Endothelial cell of umbilical vein (primary cell): ENCODE measurements around the gene PHACTR1. TPM values are rescaled to one million over a fixed set of nuclear protein-coding genes. Genes with fewer than 3 reads are reported as not detected.

Experiments
- BruUV-seq: library from RNA; stranded (reverse); fragments of 400-500 nt; replicated peaks from 2 replicates; lab custom pipeline; 2021; lab: Mats Ljungman, UMichigan
- CTCF ChIA-PET: fragments of 300-600, 350-600 bp; sonication (Branson Sonifier 250); formaldehyde crosslinking; loops from one replicate; lab custom pipeline; 2021; ENCODE audit warnings: antibody characterized with exemption, inconsistent platforms; lab: Charles Lee
- POLR2A ChIA-PET: fragments of 300-600, 350-600 bp; sonication (Branson Sonifier 250); formaldehyde crosslinking; loops from one replicate; lab custom pipeline; 2021; ENCODE audit warnings: antibody characterized with exemption, inconsistent platforms; lab: Charles Lee
- DNase-seq: peaks from one replicate; pipeline ENCODE4 v3.0.0-alpha.2; 2011; ENCODE audit warnings: low read depth, low spot score
- FAIRE-seq: peaks from 2 replicates; lab custom pipeline; 2011; peaks lifted over from hg19 to GRCh38; lab: Jason Lieb, UNC
- H2AFZ ChIP-seq: 2 replicates; pipeline ENCODE4 v1.6.0; 2012; ENCODE audit warnings: low read depth, low read length, control low read depth, inconsistent platforms
- H3K27ac ChIP-seq: 2 replicates; pipeline ENCODE4 v1.5.1; 2011; ENCODE audit warnings: low read depth, mild to moderate bottlenecking, control low read depth, low read length, moderate library complexity; ENCODE audit not compliant: insufficient read depth
- H3K27me3 ChIP-seq, 2 experiments: 2 replicates each; pipeline versions ENCODE4 v1.6.0 to v1.6.1; 2011; ENCODE audit warnings: low read length in 2 of 2, mixed read lengths in 1 of 2; ENCODE audit not compliant: control insufficient read depth in 2 of 2, insufficient read depth in 2 of 2
- H3K36me3 ChIP-seq, 2 experiments: 2 replicates in 1 of 2; 3 replicates in 1 of 2; pipeline ENCODE4 v1.5.1; 2011; ENCODE audit warnings: low read length in 2 of 2, mild to moderate bottlenecking in 1 of 2, moderate library complexity in 1 of 2; ENCODE audit not compliant: control insufficient read depth in 2 of 2, insufficient read depth in 2 of 2; ENCODE audit errors: extremely low read depth in 1 of 2
- H3K4me1 ChIP-seq: 3 replicates; pipeline ENCODE4 v1.5.1; 2011; ENCODE audit warnings: mild to moderate bottlenecking, low read length; ENCODE audit not compliant: control insufficient read depth, insufficient read depth; ENCODE audit errors: extremely low read depth
- H3K4me2 ChIP-seq: 2 replicates; pipeline ENCODE4 v1.6.1; 2011; ENCODE audit warnings: low read length, control low read depth, mixed read lengths; ENCODE audit not compliant: insufficient read depth
- H3K4me3 ChIP-seq, 3 experiments: fragments of 200-600 bp in 1 of 3; sonication (generic), shearing (Covaris generic) in 1 of 3; replicated peaks in 1 of 3; 2 replicates each; pipeline ENCODE4 v1.5.1; 2011 to 2016; ENCODE audit warnings: control low read depth in 3 of 3, low read length in 3 of 3, mild to moderate bottlenecking in 2 of 3, inconsistent platforms in 1 of 3, low read depth in 1 of 3, moderate library complexity in 1 of 3; ENCODE audit not compliant: insufficient read depth in 1 of 3
- H3K79me2 ChIP-seq: 2 replicates; pipeline ENCODE4 v1.6.0; 2012; ENCODE audit warnings: low read length, inconsistent platforms; ENCODE audit not compliant: control insufficient read depth, insufficient read depth
- H3K9ac ChIP-seq: replicated peaks from 2 replicates; pipeline ENCODE3; 2011; ENCODE audit warnings: low read length, control low read depth; ENCODE audit not compliant: insufficient read depth; ENCODE audit errors: extremely low read depth
- H3K9me1 ChIP-seq: replicated peaks from 3 replicates; pipeline ENCODE4 v1.6.0; 2011; ENCODE audit warnings: mild to moderate bottlenecking, low read length; ENCODE audit not compliant: control insufficient read depth, insufficient read depth; ENCODE audit errors: extremely low read depth
- H3K9me3 ChIP-seq: replicated peaks from 2 replicates; pipeline ENCODE4 v1.5.1; 2012; ENCODE audit warnings: low read length, inconsistent platforms; ENCODE audit not compliant: control insufficient read depth, insufficient read depth
- H4K20me1 ChIP-seq: replicated peaks from 2 replicates; pipeline ENCODE3; 2011; ENCODE audit warnings: mild to moderate bottlenecking, low read length; ENCODE audit not compliant: control insufficient read depth, insufficient read depth; ENCODE audit errors: extremely low read depth
- FOS ChIP-seq: IDR thresholded peaks from 2 replicates; pipeline ENCODE4 v1.6.1; 2011; ENCODE audit warnings: mild to moderate bottlenecking, low read length, moderate library complexity, borderline replicate concordance; ENCODE audit not compliant: insufficient read depth
- JUN ChIP-seq: IDR thresholded peaks from 2 replicates; pipeline ENCODE4 v1.6.1; 2011; ENCODE audit warnings: borderline replicate concordance, low read depth; ENCODE audit not compliant: insufficient read length, insufficient read depth
- MYC ChIP-seq: IDR thresholded peaks from one replicate; pipeline ENCODE4 v1.6.1; 2011; ENCODE audit warnings: mild to moderate bottlenecking, low read depth, low read length
- dilution Hi-C: fragments of 300-500 bp; cut with MboI; formaldehyde crosslinking; loops from one replicate; pipeline ENCODE4 v1.15.0; 2019; ENCODE audit warnings: low sequenced_read_pairs; ENCODE audit not compliant: extremely low pct_ligation_motif_present
- intact Hi-C: fragments of 100-400 bp; cut with micrococcal nuclease; formaldehyde crosslinking; loops from one replicate; pipeline ENCODE4 v1.10.0; 2022
- polyA plus RNA-seq, 4 experiments: library from polyadenylated mRNA; depleted of rRNA in 3 of 4; stranded (reverse) in 3 of 4; unstranded in 1 of 4; fragments of >200 nt; gene quantifications; 2 replicates each; pipeline versions ENCODE4 v1.2.1 to v1.2.3, GENCODE V29; 2011 to 2012; ENCODE audit warnings: missing spikeins in 1 of 4
- total RNA-seq: library from RNA; stranded (reverse); gene quantifications from 2 replicates; pipeline ENCODE4 v1.2.3, GENCODE V29; 2021

The PHACTR1 gene
- total and polyA plus RNA-seq, 2 donors (not counting 3 experiments of a cell fraction or from before 2014, with no cell fraction given): 2.4 to 23.2 TPM

GRCh38 chr6:12892151-12892550, 175.6 kb downstream of the PHACTR1 start:
- H3K4me2 ChIP-seq: no peak overlapping the region
- BruUV-seq: no TSS peak
- POLR2A ChIA-PET: no interaction called here
- H3K9me3 ChIP-seq: no peaks in the 10 kb centered on the region
- H3K9me1 ChIP-seq: no peaks in the 10 kb centered on the region
- H2AFZ ChIP-seq: no peak overlapping the region
- DNase-seq (no peak), FAIRE-seq (no peak)
- TF ChIP-seq JUN (no peak), MYC (no peak)
- H3K79me2 ChIP-seq: no peaks in the 10 kb centered on the region
- no peaks in the 10 kb centered on the region for H3K36me3 ChIP-seq
- dilution Hi-C loops: no loop called here
- CTCF ChIA-PET: interaction anchor here (0.8 to 6.1 kb wide), 8 partner anchors 12 to 1306 kb away, joined by 3 to 84 read pairs (median 4); no protein-coding TSS in a partner anchor
- H3K4me1 ChIP-seq: no peaks in the 10 kb centered on the region
- H3K4me3 ChIP-seq: no peak overlapping the region
- intact Hi-C loops: loop anchor here (5.0 to 10.0 kb wide), 3 partner anchors 357 to 1305 kb away; no protein-coding TSS in a partner anchor
- no peaks in the 10 kb centered on the region for H4K20me1 ChIP-seq
- peaks cover 5 to 6% of the 10 kb centered on the region in 2 experiments for H3K27me3 ChIP-seq
- no peak overlapping the region for H3K27ac ChIP-seq
- H3K9ac ChIP-seq: no peak overlapping the region

GRCh38 chr6:12893036-12893435, 176.5 kb downstream of the PHACTR1 start:
- no peaks in the 10 kb centered on the region for H3K79me2 ChIP-seq
- peaks cover 7 to 8% of the 10 kb centered on the region in 2 experiments for H3K27me3 ChIP-seq
- no peak overlapping the region for H3K4me3 ChIP-seq
- FAIRE-seq (no peak), DNase-seq (no peak)
- no peaks in the 10 kb centered on the region for H3K9me3 ChIP-seq
- dilution Hi-C loops (no loop called here), intact Hi-C loops (loop anchor here (5.0 to 10.0 kb wide), 3 partner anchors 358 to 1306 kb away; no protein-coding TSS in a partner anchor)
- no peak overlapping the region for H3K27ac ChIP-seq
- no peaks in the 10 kb centered on the region for H3K36me3 ChIP-seq
- H3K4me2 ChIP-seq: no peak overlapping the region
- ChIA-PET POLR2A (no interaction called here), CTCF (interaction anchor here (0.8 to 6.1 kb wide), 12 partner anchors 10 to 1308 kb away, joined by 3 to 84 read pairs (median 5); partner anchors contain the start of gene TBC1D7)
- no peak overlapping the region for H3K9ac ChIP-seq
- TF ChIP-seq FOS: no peak
- H2AFZ ChIP-seq: no peak overlapping the region
- no peaks in the 10 kb centered on the region for H4K20me1 ChIP-seq
- H3K9me1 ChIP-seq: no peaks in the 10 kb centered on the region
- no peaks in the 10 kb centered on the region for H3K4me1 ChIP-seq
- BruUV-seq: no TSS peak
